ENCODE results near the gene RPP40. TPM values are rescaled to one million over a fixed set of nuclear protein-coding genes. Genes with fewer than 3 reads are reported as not detected.
"Not testable (repeated sequence)": the region's sequence is repeated elsewhere in the genome, so short reads cannot be mapped to it uniquely, and the experiment has no call there.

The RPP40 gene
- total RNA-seq, 1 donor: 11.2 TPM

- TF ChIP-seq CTCF (IDR thresholded peaks at IDR 0.05; ENCODE audit: insufficient read depth, low read depth, low read length): no peak
- no peak overlapping the region for H3K4me3 ChIP-seq (ENCODE audit: low read depth, low read length)
- no peak for DNase-seq (ENCODE audit: low read depth)
These were observed 41.0 kb upstream of the RPP40 start for GRCh38 chr6:5044866-5045265.

DNA sequence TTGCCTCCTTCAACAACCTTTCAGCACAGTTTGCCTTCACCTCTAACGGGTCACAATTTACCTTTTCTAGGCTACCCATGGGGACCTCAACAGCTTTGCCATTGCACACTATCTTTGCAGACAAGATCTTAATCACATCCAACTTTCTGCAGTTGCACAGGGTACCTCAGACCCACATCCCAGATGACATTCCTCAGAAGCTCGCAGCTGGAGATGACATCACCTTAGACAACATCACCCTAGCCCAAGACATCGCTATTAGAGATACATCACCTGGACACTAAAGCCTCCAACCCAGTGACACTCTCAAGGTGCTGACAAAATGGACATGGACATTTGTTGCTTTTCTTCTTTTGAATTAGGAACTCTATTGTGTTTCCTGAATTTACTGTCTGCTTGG is 38.6 kb upstream of the RPP40 start:
- no peak overlapping the region for H3K4me3 ChIP-seq (ENCODE audit: low read depth, low read length)
- no peak for DNase-seq (ENCODE audit: low read depth)
- TF ChIP-seq CTCF (IDR thresholded peaks at IDR 0.05; ENCODE audit: insufficient read depth, low read depth, low read length): no peak

DNA sequence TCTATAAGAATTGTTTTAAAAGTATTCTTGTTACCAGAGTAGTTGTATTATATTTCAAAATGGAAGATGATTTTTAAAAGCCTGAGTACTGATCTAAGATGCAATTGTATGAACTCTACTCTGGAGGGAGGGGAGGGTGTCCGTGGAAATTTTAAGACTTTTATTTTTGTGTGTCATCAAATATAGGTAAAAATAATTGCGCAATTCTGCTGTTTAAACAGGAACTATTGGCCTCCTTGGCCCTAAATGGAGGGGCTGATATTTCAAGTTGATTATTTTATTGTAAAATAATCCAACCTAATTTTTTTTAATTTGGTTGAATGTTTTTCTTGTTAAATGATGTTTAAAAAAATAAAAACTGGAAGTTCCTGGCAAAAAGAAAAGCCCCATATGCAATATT is 38.1 kb upstream of the RPP40 start:
- no peak for TF ChIP-seq CTCF (IDR thresholded peaks at IDR 0.05; ENCODE audit: insufficient read depth, low read depth, low read length)
- H3K4me3 ChIP-seq (ENCODE audit: low read depth, low read length): no peak overlapping the region
- DNase-seq (ENCODE audit: low read depth): no peak

- TF ChIP-seq CTCF (IDR thresholded peaks at IDR 0.05; ENCODE audit: insufficient read depth, low read depth, low read length): no peak
- peak; percentile 31 for DNase-seq (ENCODE audit: low read depth)
- H3K4me3 ChIP-seq (ENCODE audit: low read depth, low read length): no peak overlapping the region
These were observed 32.4 kb upstream of the RPP40 start for GRCh38 chr6:5036269-5036668.

DNA sequence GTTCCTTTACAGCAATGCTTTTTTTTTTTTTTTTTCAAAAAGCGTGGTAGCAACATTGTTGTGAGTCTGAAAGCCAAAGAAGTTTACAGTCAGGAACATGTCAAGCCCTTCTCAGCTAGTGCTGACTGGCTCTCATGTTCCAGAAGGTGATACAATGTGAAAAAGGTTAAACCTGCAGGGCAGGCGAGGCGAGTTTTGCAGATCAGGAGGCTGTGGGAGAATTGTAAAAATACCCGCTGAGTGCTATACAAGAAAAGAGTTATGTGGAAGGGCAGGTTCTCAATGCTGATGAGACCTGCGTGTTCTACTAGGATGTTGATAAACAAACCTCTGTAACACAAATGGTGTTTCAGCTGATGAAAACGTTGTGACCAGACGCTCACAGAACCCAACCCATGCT is 30.9 kb upstream of the RPP40 start:
- no peak for DNase-seq (ENCODE audit: low read depth)
- no peak overlapping the region for H3K4me3 ChIP-seq (ENCODE audit: low read depth, low read length)
- no peak for TF ChIP-seq CTCF (IDR thresholded peaks at IDR 0.05; ENCODE audit: insufficient read depth, low read depth, low read length)

DNA sequence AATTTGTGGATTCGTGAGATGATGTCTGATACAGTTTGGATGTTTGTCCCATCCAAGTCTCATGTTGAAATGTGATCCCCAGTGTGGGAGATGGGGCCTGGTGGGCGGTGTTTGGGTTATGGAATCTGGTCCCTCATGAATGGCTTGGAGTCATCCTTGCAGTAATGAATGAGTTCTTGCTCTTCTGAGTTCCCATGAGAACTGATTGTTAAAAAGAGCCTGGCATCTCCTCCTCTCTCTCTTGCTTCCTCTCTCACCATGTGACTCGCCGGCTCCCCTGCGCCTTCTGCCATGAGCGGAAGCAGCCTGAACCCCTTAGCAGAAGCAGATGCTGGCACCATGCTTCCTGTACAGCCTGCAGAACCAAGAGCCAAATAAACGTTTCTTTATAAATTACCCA is 30.5 kb upstream of the RPP40 start:
- no peak for TF ChIP-seq CTCF (IDR thresholded peaks at IDR 0.05; ENCODE audit: insufficient read depth, low read depth, low read length)
- no peak for DNase-seq (ENCODE audit: low read depth)

GRCh38 chr6:5033214-5033904 is 29.5 kb upstream of the RPP40 start:
- peak overlapping the region; percentile 39 for H3K4me3 ChIP-seq (ENCODE audit: low read depth, low read length)
- not testable (repeated sequence) for DNase-seq (ENCODE audit: low read depth)

More for the DNA sequence above, 30.5 kb upstream of the RPP40 start:
- no peak overlapping the region for H3K4me3 ChIP-seq (ENCODE audit: low read depth, low read length)

- peak; percentile 28 for DNase-seq (ENCODE audit: low read depth)
- peak overlapping the region; percentile 39 for H3K4me3 ChIP-seq (ENCODE audit: low read depth, low read length)
These were observed 28.9 kb upstream of the RPP40 start for GRCh38 chr6:5032706-5033105.

All from fibroblast of villous mesenchyme (primary cell).